Hematopoietic multipotent progenitor cell treated with erythropoietin and hydrocortisone succinate and interleukin-3 and kit ligand, for 4 days (in vitro differentiated cells): Measurements from ENCODE around the gene POLR3GL.

Source experiments
- DNase-seq: peaks from one replicate; pipeline ENCODE4 v3.0.0-alpha.2; 2015

Gene POLR3GL

DNA sequence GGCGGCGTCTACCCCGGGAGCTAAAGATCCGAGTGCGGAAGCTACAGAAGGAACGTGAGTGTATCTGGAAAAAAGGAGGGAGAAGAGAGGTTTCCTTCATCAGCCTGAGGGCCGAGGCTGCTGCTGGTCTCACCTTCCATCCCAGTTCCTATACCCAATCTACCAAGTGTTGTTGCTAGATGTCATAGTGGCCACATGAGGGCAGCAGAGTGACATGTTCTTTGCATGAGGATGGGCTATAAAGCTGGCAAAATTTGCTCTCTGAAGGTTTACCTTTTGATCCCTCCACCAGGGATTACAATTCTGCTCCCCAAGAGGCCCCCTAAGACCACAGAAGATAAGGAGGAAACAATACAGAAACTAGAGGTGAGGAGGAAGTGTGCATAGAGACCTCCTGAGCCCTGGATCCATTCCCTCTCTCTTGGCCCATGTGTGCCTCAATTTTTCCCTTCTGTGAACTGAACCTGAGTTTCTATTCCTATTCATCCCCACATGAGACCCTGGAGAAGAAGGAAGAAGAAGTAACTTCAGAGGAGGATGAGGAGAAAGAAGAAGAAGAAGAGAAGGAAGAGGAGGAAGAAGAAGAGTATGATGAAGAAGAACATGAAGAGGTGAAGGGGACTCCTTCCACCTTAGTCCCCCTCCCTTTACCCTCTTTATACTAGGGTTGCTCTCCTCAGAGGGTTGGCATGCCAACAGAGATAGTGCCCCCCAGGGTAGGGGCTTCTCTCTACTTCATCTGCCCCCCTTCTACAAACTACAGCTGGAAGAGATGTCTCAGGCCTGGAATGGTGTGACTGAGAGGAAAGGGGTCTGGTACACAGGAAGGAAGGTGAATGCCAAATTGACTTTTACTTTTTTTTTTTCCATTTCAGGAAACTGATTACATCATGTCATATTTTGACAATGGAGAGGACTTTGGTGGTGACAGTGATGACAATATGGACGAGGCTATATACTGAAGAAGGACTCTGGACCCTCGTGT is 13.3 kb downstream of the POLR3GL start:
- DNase-seq, result peak; percentile 95

GRCh38 chr1:145978471-145978853 is 14.0 kb downstream of the POLR3GL start:
- no peak for DNase-seq

GRCh38 chr1:145978854-145979745 is 14.6 kb downstream of the POLR3GL start:
- DNase-seq, result peak; percentile 100

DNA sequence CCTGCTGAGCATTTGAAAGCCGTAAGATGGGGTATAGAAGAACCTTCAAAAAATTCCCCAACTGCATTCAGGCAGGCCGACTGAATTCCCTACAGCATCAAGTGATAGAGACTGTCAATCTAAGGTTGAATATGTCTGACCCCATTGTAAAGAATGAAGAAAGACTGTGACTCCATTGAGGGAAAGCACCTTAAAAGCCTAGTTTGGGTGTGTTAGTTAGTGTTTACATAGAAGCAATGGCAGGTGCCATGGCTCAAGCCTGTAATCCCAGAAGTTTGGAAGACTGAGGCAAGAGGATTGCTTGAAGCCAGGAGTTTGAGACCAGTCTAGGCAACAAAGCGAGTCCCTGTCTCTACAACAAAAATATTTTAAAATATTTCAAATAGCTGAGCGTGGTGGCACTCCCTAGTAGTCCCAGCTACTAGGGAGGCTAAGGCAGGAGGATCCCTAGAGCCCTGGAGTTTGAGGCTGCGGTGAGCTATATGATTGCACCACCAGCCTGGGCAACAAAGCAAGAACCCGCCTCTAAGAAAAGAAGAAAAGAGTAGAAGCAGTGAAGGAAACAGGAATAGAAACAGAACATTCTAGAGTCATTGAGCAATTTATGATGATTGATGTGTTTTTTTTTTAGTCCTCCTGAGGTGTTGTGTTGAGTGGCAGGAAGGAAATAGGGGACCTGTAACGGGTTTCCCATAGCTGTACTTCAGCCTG is 15.4 kb downstream of the POLR3GL start:
- peak; percentile 58 for DNase-seq

DNA sequence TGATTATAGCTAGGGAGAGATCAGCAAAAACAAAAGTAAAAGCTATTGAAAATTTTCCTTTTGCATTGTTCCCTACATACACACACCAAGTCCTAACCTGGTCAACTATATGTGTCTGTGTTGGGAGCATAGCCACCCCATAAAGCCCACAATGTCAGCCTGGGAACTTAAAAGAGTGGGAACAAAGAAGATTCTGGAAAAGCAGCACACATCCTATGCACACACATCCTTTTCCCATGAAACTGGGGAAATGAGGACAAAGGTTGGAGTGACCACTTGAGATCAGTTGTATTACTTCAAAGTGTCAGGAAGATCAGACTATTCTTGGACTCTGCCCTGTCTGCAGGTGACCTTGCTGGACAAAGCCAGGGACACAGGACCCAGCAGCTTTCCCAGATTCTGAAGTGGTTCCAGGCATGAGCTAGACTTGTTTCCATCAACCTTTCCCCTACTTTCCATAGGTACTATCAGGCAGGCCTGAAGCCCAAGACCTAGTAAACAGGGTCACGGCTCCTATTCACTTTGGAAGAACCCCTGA is 16.0 kb downstream of the POLR3GL start:
- no peak for DNase-seq

- no peak for DNase-seq
Observed at GRCh38 chr1:145982010-145982723, 17.7 kb downstream of the POLR3GL start.

DNA sequence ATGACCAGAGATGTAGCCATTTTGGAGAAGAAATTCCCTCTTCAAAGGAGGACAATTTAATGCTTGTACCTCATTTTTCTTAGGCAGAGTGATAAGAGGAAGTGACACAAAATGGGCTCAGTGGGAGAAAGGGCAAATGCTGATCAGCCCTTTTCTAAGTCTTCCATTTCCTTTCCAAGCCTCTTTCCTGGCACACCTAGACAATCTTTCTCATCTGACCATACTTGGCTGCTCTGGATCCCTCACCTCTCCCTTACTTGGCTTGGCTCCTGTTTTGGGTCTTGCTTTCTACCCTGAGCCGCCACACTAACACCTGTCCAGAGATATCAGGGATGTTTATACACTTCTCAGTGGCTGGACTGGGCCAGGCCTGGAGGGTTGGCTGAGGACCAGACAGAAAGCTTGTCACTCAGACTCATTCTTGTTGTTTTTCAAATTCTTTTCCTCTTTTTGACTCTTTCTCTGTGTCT is 18.8 kb downstream of the POLR3GL start:
- no peak for DNase-seq

GRCh38 chr1:145983960-145984830 is 19.7 kb downstream of the POLR3GL start:
- no peak for DNase-seq

GRCh38 chr1:145985129-145985501 is 20.6 kb downstream of the POLR3GL start:
- DNase-seq, result no peak

DNA sequence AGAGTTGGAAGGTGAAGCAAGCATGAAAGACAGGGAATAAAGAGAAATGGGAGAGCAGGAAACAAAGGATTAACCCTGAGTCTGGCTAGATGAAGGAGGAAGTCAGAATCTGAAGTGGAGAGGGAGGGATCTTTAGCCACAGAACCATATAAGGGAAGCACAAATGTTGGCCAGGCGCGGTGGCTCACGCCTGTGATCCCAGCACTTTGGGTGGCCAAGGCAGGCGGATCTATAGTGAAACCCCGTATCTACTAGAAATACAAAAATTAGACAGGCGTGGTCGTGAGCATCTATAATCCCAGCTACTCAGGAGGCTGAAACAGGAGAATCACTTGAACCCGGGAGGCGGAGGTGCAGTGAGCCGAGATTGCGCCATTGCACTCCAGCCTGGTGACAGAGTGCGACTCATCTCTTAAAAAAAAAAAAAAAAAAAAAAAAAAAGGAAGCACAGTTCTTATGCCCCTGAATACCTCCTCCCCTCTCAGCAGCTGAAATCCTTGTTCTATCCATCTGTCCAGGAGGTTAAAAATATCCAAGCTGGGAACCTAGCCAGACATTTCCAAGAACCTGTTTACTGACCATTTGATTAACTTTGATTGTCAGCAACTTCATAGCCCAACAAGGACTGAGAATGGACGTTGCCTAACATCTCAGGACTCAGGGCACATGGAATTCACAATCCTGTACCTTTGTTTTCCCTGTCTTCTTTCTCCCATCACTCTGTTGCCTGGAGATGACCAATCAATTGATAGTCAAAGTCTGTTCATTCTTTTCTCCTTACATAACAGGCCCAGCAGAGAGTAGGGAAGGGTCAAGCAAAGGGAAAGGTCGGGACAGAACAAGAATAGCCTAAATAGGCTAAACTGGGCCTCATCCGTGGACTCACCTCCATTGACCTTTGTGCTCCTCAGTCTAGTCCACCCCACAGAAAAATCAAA is 21.3 kb downstream of the POLR3GL start:
- DNase-seq, result peak; percentile 69

DNA sequence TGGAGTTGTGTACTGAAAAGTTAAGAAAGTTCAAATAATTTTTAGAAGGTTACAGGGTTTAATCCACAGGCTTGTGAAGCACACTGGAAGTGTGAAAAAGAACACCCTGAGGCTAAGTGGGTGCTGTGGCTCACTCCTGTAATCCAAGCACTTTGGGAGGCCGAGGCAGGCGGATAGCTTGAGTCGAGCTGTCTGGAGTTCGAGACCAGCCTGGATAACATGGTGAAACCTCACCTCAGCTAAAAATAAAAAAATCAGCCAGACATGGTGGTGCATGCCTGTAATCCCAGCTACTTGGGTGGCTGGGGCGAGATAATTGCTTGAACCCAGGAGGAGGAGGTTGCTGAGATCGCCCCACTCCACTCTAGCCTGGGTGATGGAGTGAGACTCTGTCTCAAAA is 22.1 kb downstream of the POLR3GL start:
- DNase-seq, result no peak

DNA sequence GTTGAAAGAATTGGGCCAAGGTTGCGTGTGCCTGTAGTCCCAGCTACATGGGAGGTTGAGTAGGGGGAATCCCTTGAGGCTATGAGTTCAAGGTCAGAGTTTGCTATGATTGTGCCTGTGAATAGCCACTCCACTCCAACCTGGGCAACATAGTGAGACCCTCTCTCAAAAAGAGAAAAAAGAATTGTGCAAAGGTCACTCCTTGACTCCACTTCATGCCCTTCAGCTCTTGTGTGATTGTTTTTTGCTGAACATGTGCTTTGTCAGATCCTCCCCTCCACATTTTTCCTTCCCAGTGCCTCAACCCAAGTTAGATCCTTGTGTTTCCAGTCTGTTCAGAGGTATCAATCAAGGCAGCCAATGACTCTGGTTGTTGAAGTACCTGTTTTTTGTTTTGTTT is 23.4 kb downstream of the POLR3GL start:
- DNase-seq, result no peak

GRCh38 chr1:145988773-145989172 is 24.3 kb downstream of the POLR3GL start:
- DNase-seq, result no peak

GRCh38 chr1:145990249-145990855 is 25.9 kb downstream of the POLR3GL start:
- DNase-seq, result no peak

- no peak for DNase-seq
Observed at GRCh38 chr1:145991735-145992412, 27.4 kb downstream of the POLR3GL start.

DNA sequence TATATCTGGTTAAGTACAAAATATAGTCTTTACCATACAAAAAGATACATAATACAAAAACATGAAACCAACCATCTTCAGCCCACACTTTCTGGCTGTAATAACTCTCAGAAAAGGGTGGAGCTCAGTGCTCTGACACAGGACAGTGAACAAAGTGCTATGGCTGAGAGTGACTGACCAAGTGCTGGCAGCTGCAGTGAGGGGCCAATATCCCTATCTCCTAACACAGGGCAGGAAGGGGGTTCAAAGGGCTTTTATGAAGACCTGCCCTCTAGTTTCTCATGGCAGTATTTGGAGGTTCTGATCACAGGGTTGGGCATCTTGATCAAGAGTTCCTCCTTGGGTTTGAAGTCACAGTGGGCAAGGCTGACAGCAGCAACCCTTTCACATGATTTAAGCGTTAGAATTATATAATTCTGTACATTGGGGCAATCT is 28.0 kb downstream of the POLR3GL start:
- no peak for DNase-seq

GRCh38 chr1:145992958-145993617 is 28.6 kb downstream of the POLR3GL start:
- no peak for DNase-seq
